Endometrial microvascular endothelial cells (primary cell): ENCODE data around the gene ZMIZ1. TPM values are rescaled to one million over a fixed set of nuclear protein-coding genes. Genes with fewer than 3 reads are reported as not detected.

Experiments
- in situ Hi-C: cut with HindIII; loops from 2 replicates; pipeline ENCODE4 v1.10.0; 2017; ENCODE audit warnings: low sequenced_read_pairs, low pct_unique_long_range_greater_than_20kb; ENCODE audit errors: inconsistent ontology term
- total RNA-seq: library from RNA; depleted of rRNA; stranded (reverse); fragments of >200 nt; gene quantifications from one replicate; pipeline ENCODE4 v1.2.3, GENCODE V29; 2015; ENCODE audit errors: inconsistent ontology term

ZMIZ1 gene
- total RNA-seq = 19.5 TPM

GRCh38 chr10:79068562-79069324 is at the start of gene ZMIZ1:
ZMIZ1 (plus strand) TSS chr10:79068966; CDS start chr10:79201633, 132,667 bp downstream.
- in situ Hi-C loops = loop anchor here (25.0 kb wide), 1 partner anchor 106 kb away; no protein-coding TSS in a partner anchor

GRCh38 chr10:79019441-79020014 is 49.2 kb upstream of the ZMIZ1 start:
- in situ Hi-C loops = no loop called here

- in situ Hi-C loops = no loop called here
These were observed 48.7 kb upstream of the ZMIZ1 start for GRCh38 chr10:79020015-79020491.

- in situ Hi-C loops = no loop called here
These were observed 48.2 kb upstream of the ZMIZ1 start for GRCh38 chr10:79020605-79021004.

GRCh38 chr10:79021331-79021907 is 47.3 kb upstream of the ZMIZ1 start:
- in situ Hi-C loops = no loop called here

GRCh38 chr10:79021948-79022499 is 46.7 kb upstream of the ZMIZ1 start:
- in situ Hi-C loops = no loop called here

GRCh38 chr10:79022565-79023230 is 46.1 kb upstream of the ZMIZ1 start:
- in situ Hi-C loops = no loop called here

- in situ Hi-C loops = no loop called here
These were observed 45.3 kb upstream of the ZMIZ1 start for GRCh38 chr10:79023240-79024162.

- in situ Hi-C loops = no loop called here
These were observed 44.5 kb upstream of the ZMIZ1 start for GRCh38 chr10:79024296-79024695.

- in situ Hi-C loops = no loop called here
These were observed 44.0 kb upstream of the ZMIZ1 start for GRCh38 chr10:79024720-79025198.

- in situ Hi-C loops = no loop called here
These were observed 43.5 kb upstream of the ZMIZ1 start for GRCh38 chr10:79025199-79025832.

- in situ Hi-C loops = no loop called here
These were observed 42.4 kb upstream of the ZMIZ1 start for GRCh38 chr10:79026341-79026761.

- in situ Hi-C loops = no loop called here
These were observed 42.0 kb upstream of the ZMIZ1 start for GRCh38 chr10:79026806-79027146.

GRCh38 chr10:79027147-79028055 is 41.4 kb upstream of the ZMIZ1 start:
- in situ Hi-C loops = no loop called here

GRCh38 chr10:79028056-79028430 is 40.7 kb upstream of the ZMIZ1 start:
- in situ Hi-C loops = no loop called here

- in situ Hi-C loops = no loop called here
These were observed 40.2 kb upstream of the ZMIZ1 start for GRCh38 chr10:79028451-79029010.
